IPS DF 6.9 (cell line): ENCODE data around the gene ZBTB7A.
"Not testable (repeated sequence)": the region's sequence is repeated elsewhere in the genome, so short reads cannot be mapped to it uniquely, and the experiment has no call there.

ENCODE experiments used
- DNase-seq: peaks from one replicate; pipeline ENCODE4 v3.0.0-alpha.2; 2013; ENCODE audit warnings: low read depth, low spot score
- H3K27ac ChIP-seq: one replicate; pipeline ENCODE4 v1.5.1; 2013; ENCODE audit warnings: low read length, control low read depth
- H3K27me3 ChIP-seq: 2 replicates; pipeline ENCODE4 v1.6.1; 2013; ENCODE audit warnings: mild to moderate bottlenecking, low read length; ENCODE audit not compliant: control insufficient read depth, insufficient read depth
- H3K36me3 ChIP-seq: 2 replicates; pipeline ENCODE4 v1.6.1; 2013; ENCODE audit warnings: low read length; ENCODE audit not compliant: control insufficient read depth, insufficient read depth
- H3K4me1 ChIP-seq: 2 replicates; pipeline ENCODE4 v1.6.1; 2013; ENCODE audit warnings: low read length; ENCODE audit not compliant: control insufficient read depth, insufficient read depth
- H3K4me3 ChIP-seq: 2 replicates; pipeline ENCODE4 v1.5.1; 2013; ENCODE audit warnings: mild to moderate bottlenecking, low read length
- H3K9me3 ChIP-seq: 2 replicates; pipeline ENCODE4 v1.6.1; 2013; ENCODE audit warnings: low read length, inconsistent platforms; ENCODE audit not compliant: control insufficient read depth, insufficient read depth
- WGBS: extraction: QIAGEN DNeasy Blood & Tissue Kit; methylation state at CpG from one replicate; pipeline ENCODE4 v1.1.7; 2013; ENCODE audit warnings: mixed read lengths, missing lambda C conversion rate; ENCODE audit not compliant: insufficient read length, insufficient coverage; 5-methylcytosine and 5-hydroxymethylcytosine counted together

Gene ZBTB7A

GRCh38 chr19:4014541-4015491 lies 51.9 kb downstream of the ZBTB7A start:
- peaks cover 19% of the 10 kb centered on the region for H3K36me3 ChIP-seq
- no peak overlapping the region for H3K27ac ChIP-seq
- H3K4me3 ChIP-seq, result no peak overlapping the region
- DNase-seq, result peak; percentile 29
- H3K27me3 ChIP-seq, result no peaks in the 10 kb centered on the region
- peaks cover 2% of the 10 kb centered on the region; the same call in 1 of the 2 replicates for H3K4me1 ChIP-seq
- WGBS, result no CpG with 5 or more reads among the region's 25 CpGs
- H3K9me3 ChIP-seq, result no peaks in the 10 kb centered on the region

GRCh38 chr19:4013886-4014540 lies 52.7 kb downstream of the ZBTB7A start:
- WGBS, result no CpG with 5 or more reads among the region's 20 CpGs
- no peak overlapping the region for H3K27ac ChIP-seq
- no peaks in the 10 kb centered on the region for H3K9me3 ChIP-seq
- no peak overlapping the region for H3K4me3 ChIP-seq
- H3K4me1 ChIP-seq, result peaks cover 2% of the 10 kb centered on the region; the same call in 1 of the 2 replicates
- no peaks in the 10 kb centered on the region for H3K27me3 ChIP-seq
- H3K36me3 ChIP-seq, result peaks cover 19% of the 10 kb centered on the region
- no peak for DNase-seq

- Histone ChIP-seq H3K27ac (no peak overlapping the region), H3K9me3 (no peaks in the 10 kb centered on the region), H3K36me3 (peaks cover 19% of the 10 kb centered on the region), H3K4me1 (peaks cover 3% of the 10 kb centered on the region; the same call in 1 of the 2 replicates), H3K4me3 (no peak overlapping the region), H3K27me3 (no peaks in the 10 kb centered on the region)
- DNase-seq, result no peak
- no CpG with 5 or more reads among the region's 33 CpGs for WGBS
These were observed 53.6 kb downstream of the ZBTB7A start for GRCh38 chr19:4012975-4013634.

- H3K27ac ChIP-seq, result no peak overlapping the region
- no peaks in the 10 kb centered on the region for H3K9me3 ChIP-seq
- no peak for DNase-seq
- no peak overlapping the region for H3K4me3 ChIP-seq
- no CpG with 5 or more reads among the region's 27 CpGs for WGBS
- H3K4me1 ChIP-seq, result peaks cover 3% of the 10 kb centered on the region; the same call in 1 of the 2 replicates
- peaks cover 19% of the 10 kb centered on the region for H3K36me3 ChIP-seq
- H3K27me3 ChIP-seq, result no peaks in the 10 kb centered on the region
These were observed 54.4 kb downstream of the ZBTB7A start for GRCh38 chr19:4012092-4012974.

- WGBS, result no CpG with 5 or more reads among the region's 6 CpGs
- H3K27ac ChIP-seq, H3K9me3 ChIP-seq, H3K4me3 ChIP-seq, DNase-seq, H3K27me3 ChIP-seq, H3K4me1 ChIP-seq: not testable (repeated sequence)
- H3K36me3 ChIP-seq, result peaks cover 19% of the 10 kb centered on the region
These were observed 55.3 kb downstream of the ZBTB7A start for GRCh38 chr19:4011430-4011829.

GRCh38 chr19:4010808-4011110 lies 55.9 kb downstream of the ZBTB7A start:
- H3K27ac ChIP-seq, result no peak overlapping the region
- H3K4me3 ChIP-seq, result no peak overlapping the region
- WGBS, result no CpG with 5 or more reads among the region's 14 CpGs
- peaks cover 3% of the 10 kb centered on the region; the same call in 1 of the 2 replicates for H3K4me1 ChIP-seq
- peaks cover 16% of the 10 kb centered on the region for H3K36me3 ChIP-seq
- H3K9me3 ChIP-seq, result no peaks in the 10 kb centered on the region
- no peak for DNase-seq
- H3K27me3 ChIP-seq, result no peaks in the 10 kb centered on the region

GRCh38 chr19:4009990-4010807 lies 56.5 kb downstream of the ZBTB7A start:
- no CpG with 5 or more reads among the region's 24 CpGs for WGBS
- H3K4me3 ChIP-seq, result no peak overlapping the region
- no peaks in the 10 kb centered on the region for H3K9me3 ChIP-seq
- no peak overlapping the region for H3K27ac ChIP-seq
- no peak for DNase-seq
- H3K4me1 ChIP-seq, result peaks cover 3% of the 10 kb centered on the region; the same call in 1 of the 2 replicates
- no peaks in the 10 kb centered on the region for H3K27me3 ChIP-seq
- peaks cover 16% of the 10 kb centered on the region for H3K36me3 ChIP-seq

- Histone ChIP-seq H3K27me3 (no peaks in the 10 kb centered on the region), H3K4me1 (peaks cover 2% of the 10 kb centered on the region; the same call in 1 of the 2 replicates), H3K4me3 (peak overlapping the region; percentile 75), H3K36me3 (no peaks in the 10 kb centered on the region; the same call in 1 of the 2 replicates), H3K9me3 (no peaks in the 10 kb centered on the region), H3K27ac (no peak overlapping the region)
- no peak for DNase-seq
- WGBS, result no CpG with 5 or more reads among the region's 55 CpGs
These were observed 58.7 kb downstream of the ZBTB7A start for GRCh38 chr19:4007836-4008539.
